ENCODE measurements around the gene GRID2. TPM values are rescaled to one million over a fixed set of nuclear protein-coding genes. Genes with fewer than 3 reads are reported as not detected.

The GRID2 gene
- total RNA-seq, 6 donors from 2014 or later: 0.76 TPM; not detected in 5

- no peak for DNase-seq
- Histone ChIP-seq H3K9me3 (no peaks in the 10 kb centered on the region), H3K27me3 (no peaks in the 10 kb centered on the region), H3K36me3 (no peaks in the 10 kb centered on the region), H3K27ac (no peak overlapping the region), H3K4me3 (no peak overlapping the region), H3K4me1 (no peaks in the 10 kb centered on the region)
- no peak for ATAC-seq (ENCODE audit: low FRiP score in 2 of 2)
- no peak for TF ChIP-seq CTCF (IDR thresholded peaks at IDR 0.05)
- TF ChIP-seq POLR2AphosphoS5 (IDR thresholded peaks at IDR 0.05): no peak
- TF ChIP-seq EP300 (IDR thresholded peaks at IDR 0.05): no peak
- TF ChIP-seq POLR2A (IDR thresholded peaks at IDR 0.05): no peak
- WGBS, 2 donors: 66 to 78% methylated on average over 2 of the region's 2 CpGs
Measured at GRCh38 chr4:93342738-93343137, 1039.0 kb downstream of the GRID2 start.

GRCh38 chr4:93346840-93347239 is 1043.1 kb downstream of the GRID2 start:
- H3K27ac ChIP-seq: no peak overlapping the region

GRCh38 chr4:93348896-93349295 is 1045.1 kb downstream of the GRID2 start:
- TF ChIP-seq EP300 (IDR thresholded peaks at IDR 0.05) (no peak), POLR2A (IDR thresholded peaks at IDR 0.05) (no peak), CTCF (IDR thresholded peaks at IDR 0.05) (no peak), POLR2AphosphoS5 (IDR thresholded peaks at IDR 0.05) (no peak)
- ATAC-seq (ENCODE audit: low FRiP score in 2 of 2) (no peak), DNase-seq (no peak)
- Histone ChIP-seq H3K27ac (no peak overlapping the region), H3K4me1 (no peaks in the 10 kb centered on the region), H3K36me3 (no peaks in the 10 kb centered on the region), H3K27me3 (no peaks in the 10 kb centered on the region), H3K9me3 (no peaks in the 10 kb centered on the region), H3K4me3 (no peak overlapping the region)
- 84 to 89% methylated on average over 3 of the region's 3 CpGs for WGBS, 2 donors

More at GRCh38 chr4:93346840-93347239, 1043.1 kb downstream of the GRID2 start:
- Histone ChIP-seq H3K4me1 (no peaks in the 10 kb centered on the region), H3K36me3 (no peaks in the 10 kb centered on the region), H3K9me3 (no peaks in the 10 kb centered on the region), H3K4me3 (no peak overlapping the region), H3K27me3 (no peaks in the 10 kb centered on the region)
- no peak for ATAC-seq (ENCODE audit: low FRiP score in 2 of 2)
- no peak for TF ChIP-seq CTCF (IDR thresholded peaks at IDR 0.05)
- TF ChIP-seq POLR2A (IDR thresholded peaks at IDR 0.05): no peak
- TF ChIP-seq EP300 (IDR thresholded peaks at IDR 0.05): no peak
- no peak for TF ChIP-seq POLR2AphosphoS5 (IDR thresholded peaks at IDR 0.05)
- DNase-seq: no peak
- 82 to 85% methylated on average over 4 of the region's 4 CpGs for WGBS, 2 donors

GRCh38 chr4:93351846-93352245 is 1048.1 kb downstream of the GRID2 start:
- TF ChIP-seq POLR2A (IDR thresholded peaks at IDR 0.05) (no peak), EP300 (IDR thresholded peaks at IDR 0.05) (no peak), POLR2AphosphoS5 (IDR thresholded peaks at IDR 0.05) (no peak), CTCF (IDR thresholded peaks at IDR 0.05) (no peak)
- ATAC-seq (ENCODE audit: low FRiP score in 2 of 2): no peak
- Histone ChIP-seq H3K27me3 (no peaks in the 10 kb centered on the region), H3K36me3 (no peaks in the 10 kb centered on the region), H3K27ac (no peak overlapping the region), H3K9me3 (no peaks in the 10 kb centered on the region), H3K4me3 (no peak overlapping the region), H3K4me1 (no peaks in the 10 kb centered on the region)
- no peak for DNase-seq
- WGBS, 2 donors: 45 to 56% methylated on average over 1 of the region's 1 CpG

- Histone ChIP-seq H3K9me3 (no peaks in the 10 kb centered on the region), H3K27ac (no peak overlapping the region), H3K27me3 (no peaks in the 10 kb centered on the region), H3K4me1 (no peaks in the 10 kb centered on the region), H3K4me3 (no peak overlapping the region), H3K36me3 (no peaks in the 10 kb centered on the region)
- WGBS, 2 donors: 60 to 62% methylated on average over 4 of the region's 4 CpGs
- no peak for ATAC-seq (ENCODE audit: low FRiP score in 2 of 2)
- no peak for DNase-seq
- no peak for TF ChIP-seq POLR2A (IDR thresholded peaks at IDR 0.05)
- no peak for TF ChIP-seq CTCF (IDR thresholded peaks at IDR 0.05)
- TF ChIP-seq POLR2AphosphoS5 (IDR thresholded peaks at IDR 0.05): no peak
- TF ChIP-seq EP300 (IDR thresholded peaks at IDR 0.05): no peak
Measured at GRCh38 chr4:93355411-93355810, 1051.6 kb downstream of the GRID2 start.

Measured in upper lobe of left lung (tissue), 6 donors.